Stimulated activated CD4-positive, alpha-beta T cell treated with anti-CD3 and anti-CD28 coated beads, Interleukin-12 subunit alpha, Interleukin-12 subunit beta, amount 100 ng/mL, for 4 hours (primary cell): ENCODE measurements around the gene RNF44.
"Not testable (repeated sequence)": the region's sequence is repeated elsewhere in the genome, so short reads cannot be mapped to it uniquely, and the experiment has no call there.

Source experiments
- DNase-seq: peaks from one replicate; pipeline ENCODE4 v3.0.0-alpha.2; 2020

Gene RNF44

DNA sequence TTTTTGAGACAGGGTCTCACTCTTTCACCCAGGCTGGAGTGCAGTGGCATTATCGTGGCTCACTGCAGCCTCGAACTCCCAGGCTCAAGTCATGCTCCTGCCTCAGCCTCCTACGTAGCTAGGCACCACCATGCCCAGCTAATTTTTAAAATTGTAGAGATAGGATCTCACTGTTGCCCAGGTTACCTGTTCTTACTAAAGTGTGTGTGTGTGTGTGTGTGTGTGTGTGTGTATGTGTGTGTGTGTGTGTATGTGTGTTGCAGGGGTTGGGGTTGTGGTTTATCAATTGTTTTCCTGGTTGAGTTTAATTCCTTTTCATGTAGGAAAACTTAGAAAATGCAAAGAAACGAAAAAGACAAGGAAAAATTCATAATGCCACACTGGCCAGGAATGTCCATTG lies 21.8 kb downstream of the RNF44 start:
- DNase-seq, result no peak

DNA sequence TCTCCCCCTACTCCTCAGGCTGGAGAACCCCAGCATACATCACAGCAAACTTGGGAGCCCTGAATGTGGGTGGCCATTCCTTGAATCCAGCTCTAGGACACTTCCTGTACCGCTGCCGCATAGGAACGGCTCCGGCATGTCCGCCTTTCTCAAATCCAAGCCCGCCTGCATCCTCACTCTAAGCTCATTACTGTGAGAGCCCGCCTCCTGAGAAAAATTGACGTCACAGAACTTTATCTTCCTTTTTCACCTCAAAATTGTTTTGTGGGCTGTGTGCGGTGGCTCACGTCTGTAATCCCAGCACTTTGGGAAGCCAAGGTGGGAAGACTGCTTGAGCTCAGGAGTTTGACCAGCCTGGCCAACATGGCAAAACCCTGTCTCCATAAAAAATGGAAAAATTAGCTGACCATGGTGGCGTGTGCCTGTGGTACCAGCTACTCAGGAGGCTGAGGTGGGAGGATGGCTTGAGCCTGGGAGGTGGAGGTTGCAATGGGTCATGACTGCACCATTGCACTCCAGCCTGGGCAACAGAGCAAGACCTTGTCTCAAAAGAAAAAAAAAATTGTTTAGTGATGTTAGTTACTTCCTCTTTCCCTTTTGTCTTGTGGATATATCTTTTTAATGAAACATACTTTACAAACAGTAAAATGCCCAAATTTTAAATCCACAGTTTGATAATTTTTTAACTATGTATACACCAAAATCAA lies 22.8 kb downstream of the RNF44 start:
- DNase-seq, result no peak

DNA sequence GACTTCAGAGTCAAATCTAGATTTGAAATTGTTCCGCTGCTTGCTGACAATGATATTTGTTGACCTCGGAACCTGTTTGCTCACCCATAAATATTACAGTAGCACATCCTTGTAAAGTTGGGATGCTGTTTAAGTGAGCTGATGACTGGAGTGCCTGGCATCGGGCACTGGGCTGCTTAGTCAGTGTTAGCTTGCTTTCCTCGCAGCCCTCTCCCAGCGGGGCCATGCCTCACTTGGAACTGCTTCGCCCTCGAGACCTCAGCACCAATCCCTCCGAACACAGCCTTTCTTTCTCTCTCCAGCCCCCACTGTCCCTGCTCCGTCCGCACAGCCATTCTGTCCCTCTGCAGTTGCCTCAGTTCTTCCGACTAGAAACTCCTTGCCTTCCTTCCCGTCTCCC lies 23.4 kb downstream of the RNF44 start:
- DNase-seq, result no peak

DNA sequence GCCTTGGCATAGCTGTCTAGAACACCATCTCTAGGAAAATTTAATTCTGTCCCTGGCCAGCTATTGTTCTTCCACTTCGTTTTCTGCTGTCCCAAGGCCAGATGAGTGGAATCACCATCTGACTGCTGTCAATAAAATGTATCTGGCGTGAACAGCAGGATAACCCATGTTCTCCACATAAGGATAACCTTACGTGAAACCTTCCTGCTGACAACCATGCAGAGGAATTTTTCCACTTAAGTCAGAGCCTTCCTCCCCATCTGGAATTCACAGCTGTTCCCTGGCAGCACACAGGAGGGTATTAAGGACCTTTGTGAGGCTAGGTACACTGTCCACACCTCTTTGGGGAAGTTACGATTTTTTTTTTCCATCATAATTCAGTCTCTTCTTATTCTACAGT lies 28.6 kb downstream of the RNF44 start:
- DNase-seq, result no peak

DNA sequence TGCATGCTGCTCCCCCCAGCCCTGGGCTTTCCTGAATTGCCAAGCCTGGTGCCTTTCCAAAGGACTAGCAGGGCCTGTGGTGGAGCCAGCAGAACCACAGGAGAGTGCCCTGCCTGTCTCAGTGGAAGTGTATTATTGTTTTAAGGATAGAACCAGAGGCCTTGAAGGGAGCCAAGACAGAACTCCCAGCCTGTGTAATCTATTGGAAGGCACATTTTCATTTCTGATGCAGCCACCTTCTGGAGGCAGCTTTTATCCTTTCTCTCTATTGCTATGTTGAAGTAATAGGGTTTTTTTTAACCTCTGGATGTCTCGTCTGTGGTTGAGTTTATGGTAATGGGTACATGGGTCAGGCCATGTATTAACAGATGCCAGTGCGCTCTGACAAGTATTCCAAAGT lies 29.3 kb downstream of the RNF44 start:
- no peak for DNase-seq

DNA sequence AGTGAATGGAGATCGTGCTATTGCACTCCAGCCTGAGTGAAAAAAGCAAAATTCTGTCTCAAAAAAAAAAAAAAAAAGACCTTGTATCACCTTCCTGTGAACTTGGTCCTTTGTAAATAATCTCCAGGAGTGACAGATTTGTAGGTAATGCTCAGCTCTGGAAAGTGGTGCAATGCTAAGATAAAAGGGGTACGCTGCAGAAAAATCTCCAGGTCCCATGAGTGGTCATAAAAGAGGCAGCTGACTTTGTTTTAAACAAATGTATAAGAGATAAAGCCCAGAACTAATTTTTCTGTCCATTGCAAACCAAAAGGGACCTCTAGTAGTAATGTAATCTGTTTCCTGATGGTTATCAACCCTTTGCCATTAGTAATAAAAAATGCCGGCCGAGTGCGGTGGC lies 33.7 kb downstream of the RNF44 start:
- DNase-seq, result no peak

DNA sequence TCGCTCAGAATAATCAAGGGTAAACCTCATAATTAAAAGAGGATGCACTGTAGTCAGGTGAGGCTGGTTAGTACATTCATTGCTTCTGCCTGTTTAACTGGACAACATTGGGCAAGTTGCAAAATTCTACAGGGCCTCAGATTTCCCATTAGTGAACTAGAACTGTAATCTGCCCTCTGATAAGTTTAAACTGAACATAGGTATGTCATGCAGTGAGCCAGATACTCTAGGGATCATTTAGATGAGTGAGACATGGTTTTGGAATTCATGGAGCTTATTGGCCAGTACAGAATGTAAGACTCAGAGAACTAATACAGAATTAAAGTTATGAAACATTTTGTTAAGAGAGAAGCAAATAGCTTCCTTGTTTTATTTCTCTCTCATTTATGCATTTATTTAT lies 35.9 kb downstream of the RNF44 start:
- no peak for DNase-seq

DNA sequence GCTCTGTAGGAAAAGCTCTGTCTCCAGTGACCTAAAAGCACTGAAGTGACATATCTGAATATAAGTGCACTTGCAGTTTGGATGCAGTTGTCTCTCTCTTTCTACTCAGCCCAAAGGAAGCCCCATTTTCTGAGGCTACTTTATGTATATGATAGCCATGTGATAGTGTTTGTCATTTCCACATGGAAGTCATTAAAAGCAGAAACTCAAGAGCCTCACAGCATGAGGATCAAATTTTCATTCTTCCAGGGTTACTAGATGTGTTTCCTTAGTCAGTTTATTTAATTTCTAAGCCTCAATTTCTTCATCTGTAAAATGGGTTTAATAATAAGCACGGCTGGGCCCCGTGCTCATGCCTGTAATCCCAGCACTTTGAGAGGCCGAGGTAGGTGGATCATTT lies 36.7 kb downstream of the RNF44 start:
- DNase-seq, result no peak

DNA sequence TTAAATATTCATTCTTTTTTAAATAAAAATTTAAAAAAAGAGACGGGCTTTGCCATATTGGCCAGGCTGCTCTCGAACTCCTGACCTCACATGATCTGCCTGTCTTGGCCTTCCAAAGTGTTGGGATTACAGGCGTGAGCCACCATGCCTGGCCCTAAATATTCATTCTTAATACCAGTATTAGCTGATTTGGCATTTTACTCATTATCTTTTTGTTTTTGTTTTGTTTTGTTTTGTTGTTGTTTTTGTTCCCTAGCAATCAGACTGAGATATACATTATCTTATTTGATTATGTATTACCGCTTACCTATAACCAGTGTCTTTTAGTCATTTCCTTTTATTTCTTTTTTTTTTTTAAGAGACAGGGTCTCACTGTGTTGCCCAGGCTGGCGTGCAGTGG lies 37.9 kb downstream of the RNF44 start:
- DNase-seq, result no peak

DNA sequence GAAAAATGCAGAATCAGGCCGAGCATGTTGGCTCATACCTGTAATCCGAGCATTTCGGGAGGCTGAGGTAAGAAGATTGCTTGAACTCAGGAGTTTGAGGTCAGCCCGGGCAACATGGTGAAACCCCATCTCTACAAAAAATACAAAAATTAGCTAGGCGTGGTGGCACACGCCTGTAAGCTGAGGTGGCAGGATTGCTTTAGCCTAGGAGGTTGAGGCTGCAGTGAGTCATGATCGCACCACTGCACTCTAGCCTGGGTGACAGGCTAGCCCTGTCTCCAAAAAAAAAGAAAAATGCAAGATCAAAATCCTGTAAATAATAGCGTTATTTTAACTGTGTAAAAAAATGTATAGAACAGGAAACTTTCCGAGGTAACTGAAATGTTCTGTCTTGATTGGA lies 39.4 kb downstream of the RNF44 start:
- DNase-seq, result no peak

DNA sequence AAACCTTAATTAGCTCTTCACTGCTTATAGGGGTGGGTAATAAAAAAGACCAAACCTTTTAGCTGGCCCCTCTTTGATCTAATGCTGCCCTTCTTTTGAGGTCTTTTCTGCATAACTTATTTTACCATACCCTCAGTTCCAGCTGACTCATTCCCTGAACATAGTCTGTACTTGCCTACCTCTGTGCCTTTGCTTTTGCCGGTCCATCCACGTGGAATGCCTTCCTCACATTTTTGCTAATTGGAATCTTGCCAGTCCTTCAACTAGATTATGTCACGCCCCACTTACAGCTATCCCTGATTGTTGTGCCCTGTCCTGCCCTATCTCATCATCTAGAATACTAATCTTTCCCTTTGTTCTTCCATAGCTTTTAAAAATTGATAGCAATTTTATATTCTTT lies 44.8 kb downstream of the RNF44 start:
- no peak for DNase-seq

DNA sequence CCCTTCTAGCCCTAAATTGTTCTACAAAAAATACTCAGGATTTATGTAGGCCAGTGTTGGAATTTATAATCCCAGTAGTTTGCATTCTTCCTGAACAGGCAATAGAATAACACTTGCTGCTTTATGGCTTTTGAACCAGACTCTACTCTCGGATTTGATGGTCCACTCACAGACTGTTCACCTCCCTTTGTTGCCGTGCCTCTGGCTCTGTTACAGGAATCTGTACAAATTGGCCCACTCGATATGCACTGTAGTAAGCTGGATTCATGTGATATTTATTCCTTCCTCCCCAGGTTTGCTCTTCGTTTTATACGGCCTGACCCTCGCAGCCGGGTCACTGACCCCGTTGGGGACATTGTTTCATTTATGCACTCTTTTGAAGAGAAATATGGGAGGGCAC lies 45.3 kb downstream of the RNF44 start:
- DNase-seq, result no peak

DNA sequence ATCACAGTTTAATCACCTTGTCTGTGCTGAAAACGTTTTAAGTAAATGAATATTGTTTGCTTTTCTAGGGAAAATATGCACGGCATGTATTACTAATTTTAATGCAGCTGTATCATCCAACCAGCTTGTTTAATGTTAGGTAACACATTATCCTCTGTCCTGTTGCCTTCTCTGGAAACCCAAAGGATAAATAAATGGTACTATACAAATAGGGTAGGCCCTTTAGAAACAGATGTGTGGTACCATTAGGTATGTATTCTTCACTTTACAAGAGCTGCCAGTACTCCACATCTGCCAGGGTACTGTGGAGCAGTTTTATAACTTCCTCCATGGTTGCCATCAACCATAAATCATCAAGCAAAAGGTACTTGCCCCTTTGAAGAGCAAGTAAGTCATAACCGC lies 46.1 kb downstream of the RNF44 start:
- no peak for DNase-seq

DNA sequence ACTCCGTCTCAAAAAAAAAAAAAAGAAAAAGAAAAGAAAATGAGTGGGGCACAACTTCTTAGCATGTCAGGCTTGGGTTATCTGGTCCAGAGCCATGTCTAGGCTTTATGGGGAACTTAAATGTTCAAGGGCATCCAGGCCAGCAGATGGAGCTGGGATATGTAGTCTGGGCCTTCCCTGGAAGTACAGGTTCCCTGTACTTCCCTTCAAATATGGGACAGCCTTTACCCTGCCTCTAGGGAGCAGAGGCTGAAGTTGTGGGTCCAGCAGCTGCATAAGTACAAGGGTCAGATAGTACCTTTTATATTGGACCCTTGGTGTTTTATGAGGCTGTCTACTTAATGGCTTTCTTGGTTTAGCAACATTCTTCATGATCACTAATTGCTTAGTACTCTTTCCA lies 46.9 kb downstream of the RNF44 start:
- DNase-seq, result no peak

DNA sequence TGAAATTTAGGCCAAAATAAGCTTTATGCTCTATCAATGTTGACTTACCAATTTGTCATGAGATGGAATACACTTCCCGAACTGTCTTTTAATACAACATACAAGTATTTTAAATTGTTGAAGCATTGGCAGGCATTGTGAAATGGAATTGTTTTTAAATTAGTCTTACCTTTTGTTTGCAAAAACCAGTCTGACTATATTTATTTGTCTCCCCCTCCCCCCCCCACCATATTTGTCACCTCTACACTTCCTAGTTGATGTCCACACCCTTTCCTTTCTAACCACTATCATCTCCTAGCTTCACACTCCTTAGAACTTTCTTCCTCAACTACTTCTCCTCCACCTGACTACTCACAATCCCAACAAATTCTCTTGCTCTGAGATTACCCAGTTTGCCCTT lies 48.1 kb downstream of the RNF44 start:
- no peak for DNase-seq

DNA sequence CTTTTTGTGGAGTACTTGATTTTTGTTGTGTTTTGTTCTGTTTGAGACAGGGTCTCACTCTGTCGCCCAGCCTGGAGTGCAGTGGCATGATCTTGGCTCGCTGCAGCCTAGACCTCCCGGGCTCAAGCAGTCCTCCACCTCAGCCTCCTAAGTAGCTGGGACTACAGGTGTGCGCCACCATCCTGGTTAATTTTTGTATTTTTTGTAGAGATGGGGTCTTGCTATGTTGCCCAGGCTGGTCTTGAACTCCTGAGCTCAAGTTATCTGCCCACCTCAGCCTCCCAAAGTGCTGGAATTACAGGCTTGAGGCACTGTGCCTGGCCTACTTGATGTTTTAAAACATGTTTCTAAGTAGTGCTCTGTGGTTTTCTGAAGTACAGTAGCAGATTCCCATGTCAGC lies 50.0 kb downstream of the RNF44 start:
- not testable (repeated sequence) for DNase-seq

DNA sequence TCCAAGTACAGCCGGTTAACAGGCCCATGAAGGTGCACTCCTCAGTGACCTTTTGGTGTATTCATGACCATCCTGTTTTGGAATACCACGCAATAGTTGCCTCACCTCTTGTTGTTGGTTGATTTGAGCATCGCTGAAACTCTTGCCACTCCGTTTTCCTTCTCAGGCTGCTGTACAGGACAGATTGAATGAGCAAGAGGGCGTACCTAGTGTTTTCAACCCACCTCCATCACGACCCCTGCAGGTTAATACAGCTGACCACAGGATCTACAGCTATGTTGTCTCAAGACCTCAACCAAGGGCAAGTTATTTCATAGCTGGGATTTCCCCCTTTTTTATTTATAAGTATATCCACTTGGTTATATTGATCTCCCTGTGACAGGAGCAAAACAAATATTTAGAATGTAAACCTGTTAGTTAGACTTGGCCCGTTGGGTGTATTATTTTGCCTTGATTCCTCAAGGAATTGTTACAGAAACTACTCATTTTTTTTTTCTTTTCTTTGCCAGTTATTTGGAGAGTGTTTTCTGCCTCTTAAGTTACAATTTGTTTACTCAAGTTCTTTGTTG lies 50.9 kb downstream of the RNF44 start:
- no peak for DNase-seq

DNA sequence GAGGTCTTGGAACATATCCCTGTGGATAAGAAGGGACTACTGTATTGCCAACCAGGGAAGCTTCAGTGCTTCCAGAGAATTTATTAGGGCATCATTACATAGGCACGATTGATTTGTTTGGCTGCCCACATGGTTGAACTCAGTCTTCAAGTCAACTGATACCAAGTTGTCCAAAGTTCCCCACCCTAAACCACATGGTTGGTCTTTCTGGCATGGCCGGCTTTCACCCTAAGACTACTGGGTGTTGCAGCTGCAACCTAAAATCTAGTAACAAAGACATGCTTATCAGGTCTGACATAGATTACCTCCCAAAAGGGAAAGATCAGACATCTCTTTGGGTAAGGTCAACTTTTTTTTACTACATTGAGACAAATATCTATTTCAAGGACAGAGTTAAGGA lies 52.0 kb downstream of the RNF44 start:
- DNase-seq, result no peak

DNA sequence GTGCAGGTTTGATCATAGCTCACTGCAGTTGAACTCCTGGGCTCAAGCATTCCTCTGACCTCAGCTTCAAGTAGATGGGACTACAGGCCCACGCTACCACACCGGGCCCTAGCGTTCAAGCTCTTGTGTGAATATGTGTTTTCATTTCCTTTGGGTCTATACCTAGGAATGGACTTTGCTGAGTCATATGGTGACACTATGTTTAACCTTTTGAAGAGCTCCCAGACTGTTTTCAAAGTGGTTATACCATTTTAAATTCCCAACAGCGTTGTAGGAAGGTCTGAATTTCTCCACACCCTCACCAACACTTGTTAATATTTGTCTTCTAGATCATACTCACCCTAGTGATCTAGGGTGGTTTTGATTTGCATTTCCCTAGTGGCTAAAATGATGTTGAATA lies 55.5 kb downstream of the RNF44 start:
- DNase-seq, result no peak
